CD4-positive, alpha-beta memory T cell (primary cell): ENCODE results near the gene OR51B5. TPM values are rescaled to one million over a fixed set of nuclear protein-coding genes. Genes with fewer than 3 reads are reported as not detected.
"Not testable (repeated sequence)": the region's sequence is repeated elsewhere in the genome, so short reads cannot be mapped to it uniquely, and the experiment has no call there.

Experiments
- CTCF ChIA-PET: fragments of 350-600 bp; sonication (Branson Sonifier 250); formaldehyde crosslinking; loops from one replicate; lab custom pipeline; 2021; ENCODE audit warnings: inconsistent platforms; ENCODE audit not compliant: partially characterized antibody; lab: Charles Lee
- POLR2A ChIA-PET: fragments of 350-600 bp; sonication (Branson Sonifier 250); formaldehyde crosslinking; loops from one replicate; lab custom pipeline; 2021; ENCODE audit not compliant: partially characterized antibody; lab: Charles Lee
- DNase-seq, 5 donors: peaks; one replicate each; pipeline versions ENCODE4 v3.0.0 to v3.0.0-alpha.2; 2020 to 2022; ENCODE audit warnings: mixed read lengths in 1 of 5
- H3K27ac ChIP-seq: one replicate; pipeline ENCODE4 v1.7.0; 2013; ENCODE audit warnings: low read depth, low read length
- H3K27me3 ChIP-seq: 2 replicates; pipeline ENCODE4 v1.7.0; 2013; ENCODE audit warnings: mild to moderate bottlenecking, low read length, moderate library complexity; ENCODE audit not compliant: insufficient read depth
- H3K36me3 ChIP-seq: 2 replicates; pipeline ENCODE4 v1.7.0; 2013; ENCODE audit warnings: mild to moderate bottlenecking, low read length, moderate library complexity; ENCODE audit not compliant: insufficient read depth
- H3K4me1 ChIP-seq: 2 replicates; pipeline ENCODE4 v1.7.0; 2013; ENCODE audit warnings: mild to moderate bottlenecking, low read length, moderate library complexity; ENCODE audit not compliant: insufficient read depth
- H3K4me3 ChIP-seq, 2 donors: one replicate each; pipeline ENCODE4 v1.7.0; 2013; ENCODE audit warnings: low read length in 2 of 2, mild to moderate bottlenecking in 1 of 2
- H3K9me3 ChIP-seq, 2 donors: one replicate each; pipeline ENCODE4 v1.7.0; 2013; ENCODE audit warnings: low read length in 2 of 2, control low read depth in 1 of 2; ENCODE audit not compliant: control insufficient read depth in 1 of 2
- H3K27ac Mint-ChIP-seq, 7 donors: one replicate each; pipeline ENCODE4 v1.8.0; 2020 to 2021; ENCODE audit warnings: mixed read lengths in 7 of 7, mild to moderate bottlenecking in 6 of 7, inconsistent platforms in 3 of 7, moderate library complexity in 3 of 7
- H3K27me3 Mint-ChIP-seq, 2 donors: one replicate each; pipeline ENCODE4 v1.8.0; 2020 to 2021; ENCODE audit warnings: mixed read lengths in 2 of 2
- H3K36me3 Mint-ChIP-seq, 2 donors: one replicate each; pipeline ENCODE4 v1.8.0; 2020 to 2021; ENCODE audit warnings: mixed read lengths in 2 of 2, inconsistent platforms in 1 of 2, mild to moderate bottlenecking in 1 of 2
- H3K4me1 Mint-ChIP-seq, 4 donors: one replicate each; pipeline ENCODE4 v1.8.0; 2020 to 2021; ENCODE audit warnings: mixed read lengths in 4 of 4, mild to moderate bottlenecking in 1 of 4
- H3K4me3 Mint-ChIP-seq, 8 donors: one replicate each; pipeline ENCODE4 v1.8.0; 2020 to 2021; ENCODE audit warnings: mixed read lengths in 8 of 8, mild to moderate bottlenecking in 7 of 8, moderate library complexity in 6 of 8, inconsistent platforms in 3 of 8
- H3K9me3 Mint-ChIP-seq, 8 donors: one replicate each; pipeline ENCODE4 v1.8.0; 2020 to 2021; ENCODE audit warnings: mixed read lengths in 8 of 8, mild to moderate bottlenecking in 5 of 8, inconsistent platforms in 3 of 8, moderate library complexity in 1 of 8
- intact Hi-C: fragments of 100-400 bp; cut with micrococcal nuclease; formaldehyde crosslinking; loops from one replicate; pipeline ENCODE4 v1.15.1; 2023
- polyA plus RNA-seq, 2 donors: library from polyadenylated mRNA; unstranded; fragments of 300-500 nt; fragmentation: Illumina TruSeq; gene quantifications; one replicate each; pipeline ENCODE4 v1.2.3, GENCODE V29; 2021
- total RNA-seq, 2 experiments: library from RNA; stranded (reverse); gene quantifications; one replicate each; pipeline ENCODE4 v1.2.3, GENCODE V29; 2021

The OR51B5 gene
- total and polyA plus RNA-seq, 4 experiments from 2014 or later, result not detected

DNA sequence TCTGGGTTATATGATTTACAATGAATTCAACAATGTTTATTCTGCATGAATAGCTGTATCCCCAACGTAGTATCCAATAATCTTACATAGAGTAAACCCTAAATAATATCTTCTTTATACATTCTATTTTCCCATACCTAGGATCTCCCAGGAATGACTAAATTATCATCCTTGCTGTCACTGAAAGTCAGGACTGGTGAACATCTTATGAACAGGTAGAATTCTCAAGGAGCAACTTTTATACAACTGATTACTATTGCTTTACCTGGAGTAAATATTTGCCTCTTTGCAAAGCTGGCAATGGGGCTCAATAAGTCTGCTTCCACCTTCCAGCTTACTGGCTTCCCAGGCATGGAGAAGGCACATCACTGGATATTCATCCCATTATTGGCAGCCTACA is 7.9 kb upstream of the OR51B5 start, which contains the start of gene OR51B6:
Gene OR51B6, plus strand, starts transcription at position 301 of the 400 bp plus-strand sequence. Its CDS starts 0 bp downstream, at position 301.
- peaks cover 2 to 4% of the 10 kb centered on the region in 2 donors for H3K27me3 Mint-ChIP-seq
- H3K27ac ChIP-seq, result no peak within 1 kb of the TSS
- peaks cover 0 to 2% (median 0%) of the 10 kb centered on the region in 8 donors for H3K9me3 Mint-ChIP-seq
- H3K9me3 ChIP-seq, result no peaks in the 10 kb centered on the region
- no peak for DNase-seq
- H3K27ac Mint-ChIP-seq, result peak within 1 kb of the TSS in 1 of 7 donors; percentile 10
- no peaks in the 10 kb centered on the region for H3K4me1 ChIP-seq
- CTCF ChIA-PET, result no interaction called here
- no peaks in the 10 kb centered on the region for H3K4me1 Mint-ChIP-seq
- intact Hi-C loops, result no loop called here
- no peak within 1 kb of the TSS for H3K4me3 Mint-ChIP-seq
- no peaks in the 10 kb centered on the region for H3K36me3 Mint-ChIP-seq
- no peaks in the 10 kb centered on the region for H3K36me3 ChIP-seq
- H3K4me3 ChIP-seq, result no peak within 1 kb of the TSS
- H3K27me3 ChIP-seq, result no peaks in the 10 kb centered on the region
- POLR2A ChIA-PET, result no interaction called here

DNA sequence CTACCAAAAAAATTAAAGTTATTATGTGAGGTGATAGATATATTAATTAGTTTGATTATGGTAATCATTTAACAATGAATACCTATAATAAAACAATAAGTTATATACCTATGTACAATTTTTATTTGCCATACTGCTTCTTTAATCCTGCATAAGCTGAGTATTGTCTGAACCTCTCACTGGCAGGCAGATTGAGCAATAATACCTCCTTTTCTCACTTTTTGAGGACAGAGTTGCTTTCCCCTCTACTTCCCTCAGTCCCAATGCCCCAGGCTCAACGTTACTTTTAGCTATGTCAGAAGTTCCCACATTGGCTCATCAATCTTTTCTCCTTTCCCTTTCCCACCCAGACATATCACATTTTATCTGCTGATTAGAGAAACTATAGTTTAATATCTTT is 6.2 kb upstream of the OR51B5 start:
- Histone ChIP-seq H3K27me3 (no peaks in the 10 kb centered on the region), H3K36me3 (no peaks in the 10 kb centered on the region), H3K27ac (no peak overlapping the region), H3K9me3 (no peaks in the 10 kb centered on the region), H3K4me3 (no peak overlapping the region), H3K4me1 (no peaks in the 10 kb centered on the region)
- Mint-ChIP-seq H3K27me3 (peaks cover 2 to 4% of the 10 kb centered on the region in 2 donors), H3K4me1 (no peaks in the 10 kb centered on the region), H3K9me3 (peaks cover 0 to 2% (median 0%) of the 10 kb centered on the region in 8 donors), H3K4me3 (no peak overlapping the region), H3K27ac (no peak overlapping the region), H3K36me3 (no peaks in the 10 kb centered on the region)
- no peak for DNase-seq
- CTCF ChIA-PET, result no interaction called here
- POLR2A ChIA-PET, result no interaction called here
- intact Hi-C loops, result no loop called here

DNA sequence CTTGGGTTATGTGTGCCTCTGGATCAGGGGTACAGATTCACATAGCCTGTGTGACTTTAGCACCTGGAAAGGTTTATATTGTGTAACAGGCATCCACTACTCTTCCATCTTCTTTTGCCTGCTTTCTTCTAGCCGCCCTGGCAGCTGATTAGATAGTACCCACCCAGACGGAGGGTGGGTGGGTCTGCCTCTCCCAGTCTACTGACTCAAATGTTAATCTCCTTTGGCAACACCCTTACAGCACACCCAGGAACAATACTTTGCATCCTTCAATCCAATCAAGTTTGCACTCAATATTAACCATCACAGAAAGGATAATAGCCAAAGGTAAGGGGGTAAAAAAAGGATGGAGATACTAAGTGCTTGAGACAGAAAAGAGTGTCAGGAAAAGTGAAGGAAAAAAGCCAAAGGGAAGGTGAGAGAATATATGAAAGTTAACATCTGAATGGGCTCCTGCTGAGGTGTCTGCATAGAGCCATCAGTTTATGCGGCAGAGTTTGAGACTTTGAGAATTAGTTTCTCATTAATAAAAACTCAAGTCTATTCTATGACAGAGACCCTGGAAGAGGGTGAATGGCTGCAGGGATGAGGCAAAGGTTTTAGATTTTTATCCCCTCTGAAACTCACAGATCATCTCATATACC is 5.3 kb upstream of the OR51B5 start:
- Mint-ChIP-seq H3K4me1 (no peaks in the 10 kb centered on the region), H3K27ac (no peak overlapping the region), H3K27me3 (peaks cover 2 to 4% of the 10 kb centered on the region in 2 donors), H3K9me3 (peaks cover 0 to 2% (median 0%) of the 10 kb centered on the region in 8 donors), H3K36me3 (no peaks in the 10 kb centered on the region), H3K4me3 (no peak overlapping the region)
- intact Hi-C loops, result no loop called here
- ChIA-PET POLR2A (no interaction called here), CTCF (no interaction called here)
- Histone ChIP-seq H3K4me1 (no peaks in the 10 kb centered on the region), H3K27me3 (no peaks in the 10 kb centered on the region), H3K36me3 (no peaks in the 10 kb centered on the region), H3K9me3 (no peaks in the 10 kb centered on the region), H3K27ac (no peak overlapping the region), H3K4me3 (no peak overlapping the region)
- DNase-seq, result no peak

DNA sequence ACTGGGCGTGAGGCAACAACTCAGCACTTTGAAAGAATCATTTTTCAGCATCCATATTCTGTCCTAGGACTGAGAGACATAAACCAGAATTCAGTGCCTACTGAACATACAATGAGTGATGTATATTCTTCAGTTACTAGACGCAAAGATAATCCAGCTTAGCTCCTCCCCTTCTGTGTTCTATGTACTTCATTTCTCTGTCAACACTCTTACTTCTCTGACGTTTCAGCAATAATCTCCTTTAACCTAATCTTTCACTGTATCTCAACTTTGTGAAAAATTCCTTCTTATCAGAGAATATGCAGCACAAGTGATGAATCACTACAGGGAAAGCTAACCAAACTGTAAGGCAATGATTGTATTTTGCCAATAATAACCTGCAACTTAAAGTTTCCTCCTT is 2.5 kb upstream of the OR51B5 start:
- no peaks in the 10 kb centered on the region for H3K4me1 Mint-ChIP-seq

DNA sequence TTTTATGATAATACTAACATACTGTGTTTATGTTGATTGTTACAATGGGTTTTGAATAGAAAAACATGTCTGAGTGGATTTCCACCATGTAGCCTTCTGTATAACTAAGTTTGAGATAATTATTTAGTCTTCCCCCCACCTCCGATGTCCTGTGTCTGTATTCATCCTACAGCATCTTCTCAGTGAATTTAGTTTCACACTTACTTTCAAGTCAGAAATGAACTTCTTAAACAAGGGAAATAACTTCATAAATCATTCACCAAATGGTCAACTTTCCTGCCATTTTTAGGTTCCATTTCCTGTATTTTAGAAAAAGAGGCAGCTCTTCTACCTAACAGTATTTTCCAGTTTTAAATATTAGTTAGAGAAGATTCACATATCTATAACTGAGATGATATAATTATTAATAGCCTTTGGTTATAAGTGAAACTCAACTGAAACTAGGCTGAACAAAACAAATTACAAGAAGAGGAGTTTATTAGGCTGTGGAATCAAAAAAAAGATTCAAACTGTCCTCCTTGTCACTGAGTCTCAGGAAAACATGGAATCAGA is 3.5 kb downstream of the OR51B5 start:
- DNase-seq, result no peak
- Mint-ChIP-seq H3K9me3 (no peaks in the 10 kb centered on the region), H3K27me3 (peaks cover 3% of the 10 kb centered on the region in 2 donors), H3K27ac (no peak overlapping the region), H3K4me3 (no peak overlapping the region), H3K36me3 (no peaks in the 10 kb centered on the region), H3K4me1 (no peaks in the 10 kb centered on the region)
- Histone ChIP-seq H3K36me3 (no peaks in the 10 kb centered on the region), H3K27me3 (no peaks in the 10 kb centered on the region), H3K4me3 (no peak overlapping the region), H3K9me3 (no peaks in the 10 kb centered on the region), H3K4me1 (no peaks in the 10 kb centered on the region), H3K27ac (no peak overlapping the region)
- POLR2A ChIA-PET, result no interaction called here
- intact Hi-C loops, result no loop called here
- CTCF ChIA-PET, result no interaction called here

More for the DNA sequence above, 2.5 kb upstream of the OR51B5 start:
- Mint-ChIP-seq H3K27me3 (peaks cover 0 to 5% of the 10 kb centered on the region in 2 donors), H3K4me3 (no peak overlapping the region), H3K36me3 (no peaks in the 10 kb centered on the region), H3K9me3 (peaks cover 0 to 2% (median 0%) of the 10 kb centered on the region in 8 donors), H3K27ac (no peak overlapping the region)
- ChIA-PET POLR2A (no interaction called here), CTCF (no interaction called here)
- Histone ChIP-seq H3K4me1 (no peaks in the 10 kb centered on the region), H3K27ac (no peak overlapping the region), H3K36me3 (no peaks in the 10 kb centered on the region), H3K4me3 (no peak overlapping the region), H3K27me3 (no peaks in the 10 kb centered on the region), H3K9me3 (no peaks in the 10 kb centered on the region)
- no peak for DNase-seq
- intact Hi-C loops, result no loop called here

DNA sequence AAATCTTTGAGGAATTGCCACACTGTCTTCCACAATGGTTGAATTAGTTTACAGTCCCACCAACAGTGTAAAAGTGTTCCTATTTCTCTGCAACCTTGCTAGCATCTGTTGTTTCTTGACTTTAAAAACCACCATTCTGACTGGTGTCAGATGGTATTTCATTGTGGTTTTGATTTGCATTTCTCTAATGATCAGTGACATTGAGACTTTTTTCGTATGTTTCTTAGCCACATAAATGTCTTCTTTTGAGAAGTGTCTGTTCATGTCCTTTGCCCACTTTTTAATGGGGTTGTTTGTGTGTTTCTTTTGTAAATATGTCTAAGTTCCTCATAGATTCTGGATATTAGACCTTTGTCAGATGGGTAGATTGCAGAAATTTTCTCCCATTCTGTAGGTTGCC is 6.1 kb downstream of the OR51B5 start:
- H3K27me3 Mint-ChIP-seq, H3K27ac Mint-ChIP-seq: not testable (repeated sequence)

DNA sequence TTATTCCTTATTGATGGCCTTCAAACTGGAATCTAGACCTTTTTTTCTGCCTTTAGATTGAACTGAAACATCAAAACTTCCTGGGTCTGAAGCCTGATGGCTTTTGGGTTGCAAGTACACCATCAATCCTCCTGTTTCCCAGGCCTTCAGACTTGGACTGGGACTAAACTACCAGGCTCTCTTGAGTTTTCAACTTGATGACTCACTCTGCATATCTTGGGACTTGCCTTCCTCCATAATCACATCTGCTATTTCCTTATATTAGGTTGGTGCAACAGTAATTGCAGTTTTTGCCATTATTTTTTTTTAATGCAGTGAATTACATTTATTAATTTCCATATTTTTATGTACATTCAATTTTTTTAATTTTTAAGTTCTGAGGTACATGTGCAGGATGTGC is 7.0 kb downstream of the OR51B5 start:
- H3K4me3 Mint-ChIP-seq, result no peak overlapping the region
- H3K4me1 Mint-ChIP-seq, result no peaks in the 10 kb centered on the region
- ChIA-PET POLR2A (no interaction called here), CTCF (no interaction called here)
- H3K27me3 ChIP-seq, result no peaks in the 10 kb centered on the region
- H3K9me3 ChIP-seq, result no peaks in the 10 kb centered on the region
- no peak overlapping the region for H3K27ac Mint-ChIP-seq
- H3K27me3 Mint-ChIP-seq, result peaks cover 1 to 3% of the 10 kb centered on the region in 2 donors
- no peak overlapping the region for H3K27ac ChIP-seq
- H3K9me3 Mint-ChIP-seq, result no peaks in the 10 kb centered on the region
- H3K4me3 ChIP-seq, result no peak overlapping the region
- intact Hi-C loops, result no loop called here
- DNase-seq, result no peak
- H3K4me1 ChIP-seq, result no peaks in the 10 kb centered on the region
- no peaks in the 10 kb centered on the region for H3K36me3 ChIP-seq
- H3K36me3 Mint-ChIP-seq, result no peaks in the 10 kb centered on the region

More for the DNA sequence above, 6.1 kb downstream of the OR51B5 start:
- H3K4me3 Mint-ChIP-seq, H3K4me3 ChIP-seq, H3K27ac ChIP-seq, H3K9me3 ChIP-seq, H3K36me3 Mint-ChIP-seq, H3K27me3 ChIP-seq, CTCF ChIA-PET, DNase-seq, H3K36me3 ChIP-seq, H3K4me1 ChIP-seq, intact Hi-C loops, POLR2A ChIA-PET, H3K9me3 Mint-ChIP-seq, H3K4me1 Mint-ChIP-seq: not testable (repeated sequence)
